Hematopoietic multipotent progenitor cell (in vitro differentiated cells): ENCODE data around the gene FAM181A. TPM values are rescaled to one million over a fixed set of nuclear protein-coding genes. Genes with fewer than 3 reads are reported as not detected.

Experiments
- DNase-seq, 3 donors: peaks; one replicate each; pipeline ENCODE4 v3.0.0-alpha.2; 2011 to 2015; ENCODE audit warnings: low read depth in 2 of 3, low spot score in 2 of 3
- total RNA-seq: library from RNA; depleted of rRNA; stranded (reverse); fragments of >200 nt; gene quantifications from one replicate; pipeline ENCODE4 v1.2.3, GENCODE V29; 2012

FAM181A gene
- total RNA-seq, 1 donor: not detected

DNA sequence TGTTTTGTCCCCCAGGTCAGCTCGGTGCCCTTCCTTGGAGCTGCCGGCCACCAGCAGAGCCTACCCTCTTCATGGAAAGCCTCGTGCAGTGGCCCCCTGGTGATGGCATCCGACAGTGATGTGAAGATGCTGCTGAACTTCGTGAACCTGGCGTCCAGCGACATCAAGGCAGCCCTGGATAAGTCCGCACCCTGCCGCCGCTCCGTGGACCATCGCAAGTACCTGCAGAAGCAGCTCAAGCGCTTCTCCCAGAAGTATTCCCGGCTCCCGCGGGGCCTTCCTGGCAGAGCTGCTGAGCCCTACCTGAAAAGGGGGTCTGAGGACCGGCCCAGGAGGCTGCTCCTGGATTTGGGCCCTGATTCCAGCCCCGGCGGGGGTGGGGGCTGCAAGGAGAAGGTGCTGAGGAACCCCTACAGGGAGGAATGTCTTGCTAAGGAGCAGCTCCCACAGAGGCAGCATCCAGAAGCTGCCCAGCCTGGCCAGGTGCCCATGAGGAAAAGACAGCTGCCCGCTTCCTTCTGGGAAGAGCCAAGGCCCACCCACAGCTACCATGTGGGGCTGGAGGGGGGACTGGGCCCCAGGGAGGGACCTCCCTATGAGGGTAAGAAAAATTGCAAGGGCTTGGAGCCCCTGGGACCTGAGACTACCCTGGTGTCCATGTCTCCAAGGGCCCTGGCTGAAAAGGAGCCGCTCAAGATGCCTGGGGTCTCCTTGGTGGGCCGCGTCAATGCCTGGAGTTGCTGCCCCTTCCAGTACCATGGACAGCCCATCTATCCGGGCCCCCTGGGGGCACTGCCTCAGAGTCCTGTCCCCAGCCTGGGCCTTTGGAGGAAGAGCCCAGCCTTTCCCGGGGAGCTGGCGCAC lies 1.3 kb downstream of the FAM181A start:
- no peak for DNase-seq

DNA sequence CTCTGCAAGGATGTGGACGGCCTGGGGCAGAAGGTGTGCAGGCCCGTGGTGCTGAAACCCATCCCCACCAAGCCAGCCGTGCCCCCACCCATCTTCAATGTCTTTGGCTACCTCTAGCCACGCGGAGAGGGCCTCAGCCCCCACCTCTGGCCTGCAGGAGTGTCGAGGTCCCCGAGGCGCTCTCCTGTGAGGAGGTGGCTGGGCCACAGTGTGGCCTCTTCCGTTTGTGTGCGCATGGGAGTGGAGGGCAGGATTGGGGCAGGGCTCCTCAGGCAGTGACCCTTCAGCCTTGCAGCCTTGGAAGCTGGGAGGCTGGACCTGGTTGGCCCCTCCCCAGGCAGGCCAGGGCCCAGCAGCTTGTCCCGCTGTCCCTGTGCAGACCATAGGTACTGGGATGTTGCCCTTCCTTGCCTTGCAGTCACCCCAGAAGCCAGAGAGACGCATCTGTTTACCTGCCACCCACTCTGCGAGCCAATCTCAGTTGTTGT lies 1.9 kb downstream of the FAM181A start:
- no peak for DNase-seq

DNA sequence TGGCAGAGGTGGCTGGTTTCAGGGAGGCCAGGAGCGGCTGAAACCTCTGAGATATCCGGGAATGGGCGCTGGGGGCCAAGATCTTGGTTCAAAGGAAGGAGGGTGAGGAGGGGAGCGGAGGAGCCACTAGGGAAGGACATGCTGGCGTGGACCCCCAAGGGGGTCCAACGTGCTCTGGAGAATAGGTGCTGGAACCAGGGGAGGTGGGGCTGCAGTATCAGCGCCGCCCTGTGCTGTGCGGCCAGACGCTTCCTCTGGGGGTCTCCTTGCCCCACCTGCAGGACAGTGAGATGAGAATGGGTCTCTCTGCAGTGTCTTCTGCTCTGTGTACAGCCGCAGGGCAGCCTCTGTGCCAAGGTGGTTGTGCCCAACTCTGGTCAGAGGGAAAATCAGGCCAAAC lies 2.5 kb downstream of the FAM181A start:
- DNase-seq: no peak

DNA sequence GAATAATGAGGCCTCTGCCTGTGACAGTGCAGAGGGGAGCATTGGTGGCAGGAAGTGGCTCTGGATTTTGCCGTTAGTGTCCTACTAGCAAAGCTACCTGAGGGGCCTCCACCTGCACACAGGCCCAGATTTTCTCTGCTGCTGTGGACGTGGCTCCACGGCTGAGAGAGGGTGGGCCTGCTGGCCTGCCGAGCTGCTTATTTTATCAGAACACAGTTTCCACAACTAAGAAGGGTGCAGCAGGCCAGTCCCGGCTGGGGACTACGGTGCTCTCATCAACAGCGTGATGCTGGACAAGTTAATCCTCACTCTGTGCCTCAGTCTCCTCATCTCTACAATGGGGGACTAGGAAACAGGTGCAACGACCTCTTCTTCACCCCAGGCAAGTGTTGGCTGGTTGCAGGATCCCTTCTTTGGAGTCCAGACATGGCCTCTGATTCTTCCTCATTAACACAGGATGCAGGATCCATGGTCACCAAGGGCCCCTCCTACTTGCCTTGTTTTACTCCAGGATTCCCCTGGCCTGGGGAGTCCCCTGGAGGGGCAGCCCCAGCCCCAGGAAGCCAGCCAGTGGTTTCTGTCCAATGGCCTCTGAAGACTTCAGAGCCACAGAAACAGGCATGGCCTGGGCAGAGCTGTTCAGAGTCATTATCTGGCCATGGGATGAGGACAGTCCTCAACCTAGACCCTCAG lies 3.3 kb downstream of the FAM181A start:
- no peak for DNase-seq

DNA sequence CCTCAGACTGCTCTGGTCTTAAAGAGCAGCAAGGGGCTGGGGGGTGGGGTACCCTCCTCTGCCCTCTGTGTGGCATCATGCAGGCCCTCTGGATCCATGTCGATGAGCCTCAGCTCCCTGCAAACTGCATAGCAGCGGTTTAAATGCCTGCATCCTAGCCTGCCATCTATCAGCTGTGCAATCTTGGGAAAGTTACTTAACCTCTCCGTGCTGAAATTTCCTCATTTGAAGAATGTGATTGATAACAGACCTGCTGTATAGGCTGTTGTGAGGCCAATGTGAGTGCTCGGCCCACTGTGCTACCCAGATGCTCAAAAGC lies 3.8 kb downstream of the FAM181A start:
- no peak for DNase-seq

DNA sequence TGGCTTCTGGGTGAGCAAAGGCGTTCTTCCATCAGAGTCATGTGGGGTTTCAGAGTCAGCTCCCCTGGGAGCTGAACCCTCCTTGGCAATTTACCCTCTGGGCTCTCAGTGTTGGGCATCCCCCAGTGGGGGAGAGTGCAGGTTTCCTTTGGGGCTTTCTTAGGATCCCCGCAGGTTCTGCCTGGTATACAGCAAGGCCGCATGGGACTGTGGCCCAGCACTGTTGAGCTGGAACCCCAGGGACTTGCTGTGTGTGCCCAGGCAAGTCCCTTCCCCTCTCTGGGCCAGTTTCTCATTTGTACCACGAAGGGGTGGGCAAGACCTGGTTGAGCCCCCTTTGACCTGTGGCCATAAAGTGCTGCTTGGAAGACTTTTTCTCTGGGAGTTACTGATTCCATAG lies 5.5 kb downstream of the FAM181A start:
- DNase-seq: no peak

DNA sequence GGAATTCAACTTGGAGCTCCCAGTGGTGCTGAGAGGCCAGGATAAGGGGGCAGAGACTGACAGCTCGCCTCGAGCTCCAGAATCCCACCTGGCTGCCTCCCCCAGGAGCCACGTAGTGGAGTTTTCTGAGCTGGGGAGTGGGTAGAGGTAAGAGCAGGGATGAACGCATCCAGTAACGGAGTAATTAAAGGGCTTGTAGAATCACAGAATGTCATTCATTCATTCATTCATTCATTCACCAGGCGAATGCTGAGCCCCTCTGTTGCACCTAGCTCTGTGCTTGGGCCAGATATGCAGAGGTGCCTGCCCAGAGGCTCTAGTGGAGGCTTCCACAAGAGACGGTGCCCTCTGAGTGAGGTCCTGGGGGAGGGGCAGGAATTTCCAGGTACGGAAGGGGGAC lies 8.1 kb downstream of the FAM181A start:
- DNase-seq: no peak

DNA sequence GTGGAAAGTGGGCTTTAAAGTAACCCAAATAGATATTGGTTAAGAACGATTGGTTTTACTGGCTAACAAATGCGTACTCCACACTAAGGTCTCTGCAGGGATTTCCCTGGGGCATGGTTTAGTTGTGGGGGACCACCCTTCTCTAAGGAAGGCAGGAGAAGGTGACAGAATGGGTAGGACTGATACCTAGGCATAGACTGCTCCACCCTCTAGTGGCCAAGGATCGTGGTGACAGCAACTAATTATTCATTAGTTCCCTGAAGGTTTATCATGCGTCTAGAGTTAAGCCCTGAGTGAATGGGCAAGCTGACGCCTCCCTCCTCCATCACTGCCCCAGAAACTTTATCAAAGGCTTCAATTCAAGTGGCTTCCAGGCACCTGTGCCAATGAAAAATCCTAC lies 9.1 kb downstream of the FAM181A start:
- peak in 1 of 3 donors; percentile 47 for DNase-seq

DNA sequence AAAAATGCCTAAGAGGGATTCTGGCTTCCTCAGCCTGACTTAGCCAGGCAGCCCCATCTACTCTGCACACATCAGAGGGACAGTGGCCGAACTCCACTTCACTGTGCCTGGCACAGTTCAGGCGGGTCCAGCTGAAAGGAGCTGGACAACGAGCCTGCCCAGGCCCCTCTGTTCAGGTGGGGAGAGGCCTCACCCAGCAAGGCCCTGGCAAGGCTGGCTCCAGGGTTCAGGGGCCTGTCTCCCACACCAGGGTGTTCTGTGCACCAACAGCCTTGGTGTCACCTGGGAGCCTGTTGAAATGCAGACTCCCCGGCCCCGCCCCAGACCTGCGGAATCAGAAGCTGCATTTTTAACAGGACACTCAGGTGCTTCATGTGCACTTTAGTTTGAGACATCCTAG lies 9.8 kb downstream of the FAM181A start:
- no peak for DNase-seq

DNA sequence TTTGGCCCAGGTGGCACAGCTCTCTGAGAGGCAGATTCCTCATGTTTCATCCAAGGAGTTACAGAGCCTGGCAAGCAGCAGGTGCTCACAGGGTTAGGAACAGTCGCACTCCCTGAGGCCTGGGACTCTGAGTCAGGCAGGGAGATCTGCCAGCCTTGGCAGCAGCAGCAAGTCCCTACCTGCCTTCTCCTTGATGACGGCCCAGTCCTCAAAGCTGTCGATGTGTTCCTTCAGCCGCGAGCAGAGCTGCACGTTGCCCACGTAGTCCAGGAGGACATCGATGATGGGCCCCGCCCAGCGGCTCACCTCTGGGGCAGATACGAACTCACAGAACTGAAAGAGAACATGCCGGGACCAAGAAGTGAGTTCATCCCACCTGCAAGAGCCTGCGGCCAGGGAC lies 10.4 kb downstream of the FAM181A start:
- no peak for DNase-seq

DNA sequence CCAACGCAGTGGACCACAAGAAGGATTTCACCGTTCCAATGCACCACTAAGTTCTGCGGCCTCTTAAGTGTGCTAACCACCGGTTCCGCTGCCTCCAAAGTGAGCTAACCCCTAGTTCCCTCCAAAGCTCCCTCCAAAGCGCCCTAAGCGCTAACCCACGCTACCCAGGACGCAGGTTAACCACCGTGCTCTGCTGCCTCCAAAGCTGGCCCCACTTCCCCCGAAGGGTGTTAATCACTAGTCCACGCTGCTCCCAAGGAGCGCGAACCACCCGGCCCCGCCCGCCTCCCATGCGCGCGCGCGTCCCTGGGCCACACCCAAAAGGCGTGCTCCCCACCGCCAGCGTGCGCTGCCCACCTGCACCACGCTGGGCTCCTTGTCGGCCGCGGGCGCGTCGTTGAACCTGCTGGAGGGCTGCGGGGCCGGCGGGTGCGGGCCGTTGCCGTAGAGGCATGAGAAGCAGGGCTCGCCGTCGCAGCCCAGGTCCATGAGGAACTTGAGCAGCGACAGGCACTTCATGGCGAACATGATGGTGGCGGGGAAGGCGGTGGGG lies 11.7 kb downstream of the FAM181A start:
- peak in 1 of 3 donors; percentile 20 for DNase-seq

DNA sequence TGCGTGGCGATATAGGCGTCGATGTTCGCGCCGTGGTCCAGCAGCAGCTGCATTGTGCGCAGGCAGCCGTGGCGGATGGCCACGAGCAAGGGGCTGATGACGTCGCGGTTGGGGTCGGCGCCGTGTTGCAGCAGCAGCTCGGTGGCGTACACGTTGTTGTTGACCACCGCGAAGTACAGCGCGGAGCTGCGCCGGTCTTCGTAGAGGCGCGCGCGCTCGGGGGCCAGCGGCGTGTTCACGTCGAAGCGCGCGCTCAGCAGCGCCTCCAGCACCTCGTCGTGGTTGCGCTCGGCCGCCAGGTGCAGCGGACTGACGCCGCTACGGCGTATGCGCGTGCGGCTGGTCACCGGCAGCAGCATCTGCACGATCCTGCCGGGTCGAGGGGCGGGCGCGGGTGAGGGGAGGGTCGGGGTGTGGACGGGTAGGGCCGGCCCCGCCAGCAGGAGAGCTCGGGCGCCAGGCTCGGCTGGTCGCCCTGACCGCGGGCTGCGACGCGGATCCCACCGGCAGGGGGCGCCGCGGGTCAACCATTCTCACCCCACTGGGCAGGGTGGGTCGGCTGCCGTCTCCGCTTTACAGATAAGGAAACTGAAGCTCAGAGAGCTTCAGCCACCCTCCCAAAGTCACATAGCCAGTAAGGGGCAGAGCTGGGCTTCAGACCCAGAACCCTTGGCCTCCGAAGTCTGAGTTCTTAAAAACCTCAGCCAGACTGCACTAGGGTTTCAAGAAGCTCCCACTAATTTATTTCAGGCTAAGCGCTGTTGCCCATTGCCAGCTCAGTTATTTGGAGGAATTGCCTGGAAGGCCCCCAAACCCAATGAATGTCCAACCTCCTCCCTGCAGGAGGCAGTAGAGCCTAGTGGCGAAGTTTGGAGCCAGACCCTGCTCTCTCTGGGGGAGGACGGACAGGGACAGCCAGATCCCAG lies 12.4 kb downstream of the FAM181A start:
- peak; percentile 82 to 85 (median 83) for DNase-seq

DNA sequence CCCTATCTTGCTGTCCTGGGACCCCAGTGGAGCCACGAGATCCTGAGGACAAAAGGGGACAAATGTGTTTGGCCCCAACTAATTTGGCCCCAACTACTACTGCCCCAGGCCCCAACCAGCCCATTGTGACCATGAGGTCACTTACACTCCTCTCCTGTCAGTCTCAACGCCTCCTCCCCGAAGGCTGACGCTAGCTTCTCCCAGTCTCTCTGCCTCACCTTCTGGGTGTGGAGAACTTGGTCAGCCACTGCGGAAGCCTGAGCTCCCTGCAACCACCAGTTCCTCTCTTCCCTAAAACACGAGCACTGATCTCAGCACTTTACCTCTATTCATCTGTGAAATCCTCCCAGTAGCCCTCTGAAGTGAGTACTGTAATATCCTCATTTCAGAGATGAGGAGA lies 13.3 kb downstream of the FAM181A start:
- no peak for DNase-seq

DNA sequence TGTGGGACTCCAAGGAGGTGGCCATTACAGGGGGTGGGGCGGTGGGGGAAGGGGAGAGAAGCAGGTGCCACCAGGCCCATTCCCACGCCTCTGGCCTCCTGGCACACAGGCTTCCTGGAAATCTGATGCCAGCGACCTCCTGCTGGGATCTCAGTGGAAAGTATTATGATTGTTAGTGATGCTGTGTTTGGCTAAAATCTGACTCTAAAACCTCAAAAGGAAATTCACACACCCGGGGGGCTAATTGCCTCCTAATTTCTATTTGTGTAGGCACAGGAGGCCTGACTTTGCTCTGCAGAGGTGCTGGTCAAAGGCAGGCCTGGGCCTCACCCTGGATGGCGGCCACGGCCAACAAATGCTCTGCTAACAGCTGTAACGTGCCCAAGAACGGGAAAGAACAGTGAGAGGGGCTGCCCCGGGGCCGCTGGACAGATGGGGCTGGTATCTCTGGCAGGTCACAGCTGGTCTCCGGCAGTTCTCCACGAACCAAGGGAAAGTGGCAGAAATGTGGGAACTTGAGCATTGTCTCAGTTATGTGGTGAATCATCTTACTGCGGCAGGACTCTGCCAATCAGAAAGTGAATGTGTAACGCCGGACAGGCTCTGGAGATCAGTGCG lies 14.3 kb downstream of the FAM181A start:
- no peak for DNase-seq

DNA sequence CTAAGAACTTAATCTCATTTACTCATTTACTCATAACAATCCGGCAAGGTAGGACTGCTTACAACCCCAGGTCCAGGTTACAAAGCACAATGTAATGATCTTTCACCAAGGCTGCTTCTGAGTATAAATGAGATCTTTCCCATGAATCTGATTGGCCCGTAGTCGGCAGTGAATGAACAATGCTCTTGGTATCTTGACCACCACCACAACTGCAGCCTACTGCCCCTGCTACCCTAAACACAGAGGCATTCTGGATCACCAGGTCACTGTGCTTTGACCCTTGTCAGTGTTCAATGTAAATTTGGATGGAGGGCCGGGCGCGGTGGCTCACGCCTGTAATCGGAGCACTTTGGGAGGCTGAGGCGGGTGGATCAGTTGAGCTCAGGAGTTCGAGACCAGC lies 15.9 kb downstream of the FAM181A start:
- DNase-seq: no peak

DNA sequence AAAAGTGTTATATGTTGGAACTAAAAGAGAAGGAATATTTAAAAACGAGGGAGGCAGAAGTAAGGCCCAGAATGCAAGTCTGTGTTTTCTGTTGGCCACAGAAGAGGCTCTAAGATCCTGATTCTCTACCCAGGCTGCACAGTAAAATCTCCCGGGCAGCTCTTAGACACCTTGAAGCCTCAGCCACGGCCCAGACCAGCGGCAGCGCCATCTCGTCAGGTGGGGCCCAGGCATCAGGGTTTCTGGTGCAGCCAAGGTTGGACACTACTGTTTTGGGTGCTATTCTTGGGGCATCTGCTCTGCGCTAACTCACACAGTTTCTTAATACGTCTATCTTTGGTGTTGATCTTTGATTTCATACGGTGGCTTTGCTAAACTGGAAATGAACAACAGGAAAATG lies 16.8 kb downstream of the FAM181A start:
- DNase-seq: no peak

DNA sequence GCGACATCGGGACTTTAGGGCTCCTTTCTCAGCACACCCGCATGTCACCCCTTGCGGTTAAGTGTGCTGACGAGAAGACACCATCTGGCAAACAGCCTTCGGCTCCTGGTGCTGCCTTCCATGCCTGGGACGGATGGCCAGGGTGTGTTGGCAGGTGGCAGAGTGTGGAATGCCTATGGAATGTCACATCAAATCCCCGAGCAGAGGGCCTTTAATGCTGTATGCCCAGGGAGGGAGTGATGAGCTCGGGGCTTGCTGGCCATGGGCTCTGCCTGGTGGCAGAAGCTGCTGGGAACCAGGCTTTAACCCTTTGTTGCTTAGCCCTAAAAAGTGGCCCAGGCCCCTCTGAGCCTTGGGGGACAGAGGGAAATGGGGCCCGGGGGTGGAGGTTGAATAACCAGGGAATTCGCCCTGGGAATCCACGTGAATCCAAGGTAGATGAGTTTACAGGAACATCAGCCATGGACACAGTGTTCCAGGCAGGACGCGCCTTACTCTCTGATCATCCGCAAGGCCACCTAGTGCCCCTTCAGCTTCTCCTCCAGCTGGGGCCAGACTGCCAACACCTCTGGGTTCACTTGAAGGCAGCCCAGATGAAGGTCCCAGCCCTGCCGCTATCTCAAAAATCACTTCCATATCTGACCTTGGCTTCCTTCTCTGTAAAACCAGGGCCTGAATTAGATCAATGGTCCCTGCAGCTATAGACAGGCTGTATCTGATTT lies 17.4 kb downstream of the FAM181A start:
- no peak for DNase-seq

DNA sequence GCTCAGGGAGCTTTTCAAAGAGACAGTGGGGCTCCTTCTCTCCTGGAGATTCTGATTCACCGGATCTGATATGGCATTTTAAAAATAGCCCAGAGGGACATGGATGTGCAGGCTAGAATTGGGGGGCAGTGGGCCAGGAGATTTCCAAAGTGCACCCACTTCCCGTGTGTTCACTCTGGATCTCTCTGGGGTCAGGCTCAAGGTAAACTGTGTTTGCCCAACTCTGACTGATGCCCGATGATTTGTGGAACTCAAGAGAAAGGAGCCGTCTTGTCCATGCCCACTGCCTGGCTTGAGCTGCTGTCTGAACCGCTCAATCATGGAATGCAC lies 17.9 kb downstream of the FAM181A start:
- no peak for DNase-seq

DNA sequence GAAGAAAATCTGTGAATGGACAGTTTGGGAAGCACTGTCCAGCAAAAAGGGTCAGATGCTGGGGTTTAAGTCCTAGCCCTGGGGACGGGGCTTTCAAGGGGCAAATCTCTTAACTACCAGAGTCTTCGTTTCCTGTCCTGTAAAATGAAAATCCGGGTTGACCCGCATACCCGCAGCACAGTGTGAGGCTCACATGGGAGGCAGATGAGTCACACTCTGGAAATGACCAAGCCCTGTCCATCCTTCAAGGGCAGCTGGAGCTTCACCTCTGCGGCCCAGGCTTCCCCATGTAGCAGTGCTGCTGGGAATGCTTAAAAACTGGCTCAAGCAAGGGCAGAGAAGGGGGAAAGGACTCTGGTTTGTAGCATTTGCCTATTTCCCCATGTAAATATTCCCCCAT lies 19.0 kb downstream of the FAM181A start:
- DNase-seq: no peak

DNA sequence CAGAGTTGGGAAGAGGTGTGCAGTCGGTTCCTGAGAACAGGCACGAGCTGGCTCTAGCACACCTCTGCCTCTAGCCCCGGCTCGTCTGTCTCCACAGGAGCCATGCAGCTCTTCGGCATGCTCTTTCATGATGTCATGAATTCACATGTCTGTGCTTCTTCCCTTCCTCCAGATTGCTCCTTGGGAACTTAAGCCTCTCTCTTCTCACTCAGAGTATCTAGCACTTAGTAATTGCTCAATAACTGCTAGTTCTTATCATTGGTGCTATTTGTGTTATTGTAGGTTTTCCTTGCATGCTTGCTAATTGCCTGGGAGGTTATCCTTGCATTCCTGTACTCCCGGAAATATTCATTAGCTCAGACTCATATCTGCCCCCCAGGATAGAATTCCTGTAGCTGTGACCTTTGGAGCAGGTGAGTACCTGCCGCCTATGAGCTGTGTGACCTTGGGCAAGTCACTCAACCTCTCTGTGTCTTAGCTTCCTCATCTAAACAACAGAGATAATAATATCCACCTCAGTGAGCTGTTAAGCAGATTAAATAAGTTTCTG lies 19.5 kb downstream of the FAM181A start:
- no peak for DNase-seq
